Type B pancreatic cell (in vitro differentiated cells): ENCODE data around the gene YPEL1. TPM values are rescaled to one million over a fixed set of nuclear protein-coding genes. Genes with fewer than 3 reads are reported as not detected.

ENCODE experiments used
- DNase-seq: peaks from one replicate; pipeline ENCODE4 v3.0.0; 2021; ENCODE audit warnings: mixed read lengths; ENCODE audit not compliant: unreplicated experiment; ENCODE audit errors: extremely low spot score
- H3K27ac Mint-ChIP-seq: 2 replicates; pipeline ENCODE4 v1.8.0; 2021; ENCODE audit warnings: mild to moderate bottlenecking, mixed read lengths
- H3K27me3 Mint-ChIP-seq: 2 replicates; pipeline ENCODE4 v1.8.0; 2021; ENCODE audit warnings: mixed read lengths
- H3K36me3 Mint-ChIP-seq: 2 replicates; pipeline ENCODE4 v1.8.0; 2021; ENCODE audit warnings: mixed read lengths
- H3K4me1 Mint-ChIP-seq: one replicate; pipeline ENCODE4 v1.8.0; 2021; ENCODE audit warnings: mixed read lengths; ENCODE audit not compliant: unreplicated experiment
- H3K4me3 Mint-ChIP-seq: 2 replicates; pipeline ENCODE4 v1.8.0; 2021; ENCODE audit warnings: mild to moderate bottlenecking, mixed read lengths
- H3K9me3 Mint-ChIP-seq: 2 replicates; pipeline ENCODE4 v1.8.0; 2021; ENCODE audit warnings: mixed read lengths
- long read RNA-seq: library from polyadenylated mRNA; unstranded; transcript quantifications from one replicate; pipeline ENCODE4 v2.0.0, GENCODE V29; 2020
- total RNA-seq: library from RNA; stranded (reverse); gene quantifications from 2 replicates; pipeline ENCODE4 v1.2.1, GENCODE V29; 2021; ENCODE audit warnings: low replicate concordance
- TF ChIP-seq, protein P1 (sequence below): fragments of 200-600 bp; sonication (generic); conservative IDR thresholded peaks from 2 replicates; pipeline ENCODE4 v1.5.0; 2021; ENCODE audit warnings: antibody characterized with exemption, mild to moderate bottlenecking

The YPEL1 gene, protein sequence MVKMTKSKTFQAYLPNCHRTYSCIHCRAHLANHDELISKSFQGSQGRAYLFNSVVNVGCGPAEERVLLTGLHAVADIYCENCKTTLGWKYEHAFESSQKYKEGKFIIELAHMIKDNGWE
- 7.8 and 19.3 TPM in 2 replicates for total RNA-seq
- long read RNA-seq, full-length matches to known transcripts: 1 of 5 reads
- long read RNA-seq, partial matches to known transcripts: 1 of 5 reads
- long read RNA-seq, other reads (novel, unspliced or antisense): 3 of 5 reads

DNA sequence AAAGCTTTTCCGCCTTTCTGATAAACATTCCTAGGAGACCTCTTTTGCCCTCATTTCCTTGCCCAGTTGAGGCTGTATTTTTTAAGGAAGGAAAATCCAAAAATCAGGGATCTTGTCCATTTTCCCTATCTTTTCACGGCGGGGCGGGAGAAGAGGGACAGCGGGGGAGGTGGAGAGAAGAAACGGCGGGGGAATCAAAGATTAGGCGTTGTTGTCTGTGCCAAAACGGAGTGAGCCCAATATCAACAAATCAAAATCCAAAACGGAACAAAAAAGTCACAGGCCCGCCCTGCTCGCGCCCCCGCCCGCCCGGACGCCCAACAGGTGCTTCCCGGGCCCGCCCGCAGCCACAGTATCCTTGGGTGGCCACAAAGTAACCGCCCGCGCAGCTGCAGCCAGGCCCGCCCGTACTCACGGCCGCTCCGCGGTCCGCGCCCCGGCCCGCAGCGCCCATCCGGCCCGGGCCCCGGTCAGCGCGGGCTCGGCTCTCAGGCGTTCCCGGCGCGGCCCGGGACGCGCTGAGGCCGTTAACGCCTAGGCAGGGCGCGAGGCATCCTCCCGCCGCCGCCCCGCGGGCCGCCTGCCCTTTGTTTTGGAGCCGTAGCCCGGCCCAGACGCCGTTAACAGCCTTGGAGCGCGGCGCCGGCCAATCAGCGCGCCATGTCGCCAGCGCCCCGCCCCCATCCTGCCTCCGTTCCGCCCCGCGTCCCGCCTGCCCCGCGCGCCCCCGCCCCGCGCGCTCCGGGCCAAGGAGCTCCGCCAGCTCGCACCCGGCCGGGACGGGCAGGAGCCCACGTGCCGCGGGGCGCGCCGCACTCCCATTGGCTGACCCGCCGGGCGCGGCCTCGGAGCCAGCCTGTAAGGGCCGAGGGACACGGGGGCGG is at the start of gene YPEL1:
YPEL1 (minus strand) TSS at position 595 of the 884 bp plus-strand sequence. CDS start 25,050 bp downstream, outside the sequence.
- Mint-ChIP-seq H3K27ac (peak within 1 kb of the TSS; percentile 90), H3K9me3 (no peaks in the 10 kb centered on the region), H3K4me3 (peak within 1 kb of the TSS; percentile 97), H3K4me1 (peaks cover 6% of the 10 kb centered on the region), H3K27me3 (peaks cover 7% of the 10 kb centered on the region), H3K36me3 (no peaks in the 10 kb centered on the region)
- TF ChIP-seq, protein P1, sequence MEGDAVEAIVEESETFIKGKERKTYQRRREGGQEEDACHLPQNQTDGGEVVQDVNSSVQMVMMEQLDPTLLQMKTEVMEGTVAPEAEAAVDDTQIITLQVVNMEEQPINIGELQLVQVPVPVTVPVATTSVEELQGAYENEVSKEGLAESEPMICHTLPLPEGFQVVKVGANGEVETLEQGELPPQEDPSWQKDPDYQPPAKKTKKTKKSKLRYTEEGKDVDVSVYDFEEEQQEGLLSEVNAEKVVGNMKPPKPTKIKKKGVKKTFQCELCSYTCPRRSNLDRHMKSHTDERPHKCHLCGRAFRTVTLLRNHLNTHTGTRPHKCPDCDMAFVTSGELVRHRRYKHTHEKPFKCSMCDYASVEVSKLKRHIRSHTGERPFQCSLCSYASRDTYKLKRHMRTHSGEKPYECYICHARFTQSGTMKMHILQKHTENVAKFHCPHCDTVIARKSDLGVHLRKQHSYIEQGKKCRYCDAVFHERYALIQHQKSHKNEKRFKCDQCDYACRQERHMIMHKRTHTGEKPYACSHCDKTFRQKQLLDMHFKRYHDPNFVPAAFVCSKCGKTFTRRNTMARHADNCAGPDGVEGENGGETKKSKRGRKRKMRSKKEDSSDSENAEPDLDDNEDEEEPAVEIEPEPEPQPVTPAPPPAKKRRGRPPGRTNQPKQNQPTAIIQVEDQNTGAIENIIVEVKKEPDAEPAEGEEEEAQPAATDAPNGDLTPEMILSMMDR: no peak
- DNase-seq: peak; percentile 100

DNA sequence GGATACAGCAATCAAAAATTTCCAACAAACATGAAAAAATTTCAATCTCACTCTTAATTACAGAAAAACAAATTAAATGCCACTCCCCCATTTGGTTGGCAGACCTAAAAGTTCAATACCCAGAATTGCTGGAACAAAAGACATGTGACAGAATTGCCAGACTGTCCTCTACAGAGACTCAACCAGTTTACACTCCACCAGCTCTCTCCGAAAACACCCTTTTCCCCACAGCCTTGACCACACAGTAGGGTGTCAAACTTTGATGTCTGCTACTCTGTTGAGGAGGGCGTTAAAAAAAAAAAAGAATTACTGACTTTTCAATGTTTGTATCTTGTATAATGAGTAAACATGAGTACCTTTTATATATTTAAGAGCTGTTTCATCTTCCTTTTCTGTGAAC is 44.7 kb upstream of the YPEL1 start:
- H3K9me3 Mint-ChIP-seq: no peaks in the 10 kb centered on the region
- TF ChIP-seq, protein P1: no peak
- H3K27ac Mint-ChIP-seq: no peak overlapping the region
- no peaks in the 10 kb centered on the region for H3K4me1 Mint-ChIP-seq
- no peaks in the 10 kb centered on the region for H3K27me3 Mint-ChIP-seq
- H3K4me3 Mint-ChIP-seq: no peak overlapping the region
- DNase-seq: no peak
- peaks cover 23% of the 10 kb centered on the region for H3K36me3 Mint-ChIP-seq

DNA sequence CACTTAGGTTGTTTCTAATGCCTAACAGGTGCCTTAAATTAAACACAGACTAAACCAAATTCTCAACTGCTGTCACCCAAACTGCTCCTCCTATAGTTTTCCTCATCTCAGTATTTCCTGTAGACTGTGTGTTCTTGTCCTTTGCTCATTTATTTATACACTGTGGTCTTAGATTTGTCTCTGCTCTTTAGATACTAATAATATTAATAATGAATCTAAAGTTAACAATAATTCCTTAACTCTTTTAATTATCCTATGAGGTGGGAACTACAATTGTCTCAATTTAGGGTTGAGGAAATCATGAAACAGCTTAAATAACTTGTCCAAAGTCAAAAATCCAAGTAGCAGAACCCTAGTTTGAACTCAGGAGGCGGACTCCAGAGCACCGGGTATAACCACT is 43.9 kb upstream of the YPEL1 start:
- TF ChIP-seq, protein P1: no peak
- no peaks in the 10 kb centered on the region for H3K4me1 Mint-ChIP-seq
- no peak overlapping the region for H3K4me3 Mint-ChIP-seq
- H3K27me3 Mint-ChIP-seq: no peaks in the 10 kb centered on the region
- no peak for DNase-seq
- H3K27ac Mint-ChIP-seq: no peak overlapping the region
- no peaks in the 10 kb centered on the region for H3K9me3 Mint-ChIP-seq
- peaks cover 27% of the 10 kb centered on the region for H3K36me3 Mint-ChIP-seq

GRCh38 chr22:21778705-21779363 is 43.2 kb upstream of the YPEL1 start:
- H3K36me3 Mint-ChIP-seq: peaks cover 27% of the 10 kb centered on the region
- H3K4me3 Mint-ChIP-seq: no peak overlapping the region
- TF ChIP-seq, protein P1: no peak
- H3K27me3 Mint-ChIP-seq: no peaks in the 10 kb centered on the region
- H3K4me1 Mint-ChIP-seq: no peaks in the 10 kb centered on the region
- no peak overlapping the region for H3K27ac Mint-ChIP-seq
- no peak for DNase-seq
- H3K9me3 Mint-ChIP-seq: no peaks in the 10 kb centered on the region

DNA sequence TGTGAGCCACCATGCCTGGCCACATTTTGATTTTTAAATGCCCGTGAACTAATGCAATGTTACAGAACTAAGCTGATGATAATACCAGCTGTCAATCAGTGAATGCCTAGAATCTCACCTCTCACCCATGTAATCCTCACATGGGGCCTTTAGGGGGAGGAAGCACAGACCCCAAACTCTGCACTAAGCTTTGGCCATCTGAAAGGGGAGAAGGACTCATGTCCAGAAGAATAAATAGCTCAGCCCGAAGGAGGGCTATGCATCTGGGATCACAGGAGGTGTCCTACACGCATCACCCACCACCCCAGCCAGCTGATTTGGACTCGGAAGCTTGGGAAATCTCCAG is 36.0 kb upstream of the YPEL1 start:
- H3K9me3 Mint-ChIP-seq: no peaks in the 10 kb centered on the region
- H3K36me3 Mint-ChIP-seq: peaks cover 41% of the 10 kb centered on the region
- TF ChIP-seq, protein P1: no peak
- H3K4me3 Mint-ChIP-seq: no peak overlapping the region
- H3K27ac Mint-ChIP-seq: no peak overlapping the region
- H3K4me1 Mint-ChIP-seq: no peaks in the 10 kb centered on the region
- no peaks in the 10 kb centered on the region for H3K27me3 Mint-ChIP-seq
- DNase-seq: no peak
